SH-SY5Y (cell line): ENCODE measurements around the gene FAM13A.

Experiments
- GATA2 ChIP-seq: IDR thresholded peaks from 2 replicates; pipeline ENCODE4 v1.6.1; 2011; ENCODE audit warnings: mild to moderate bottlenecking, low read depth, low read length
- GATA3 ChIP-seq: IDR thresholded peaks from 2 replicates; pipeline ENCODE4 v1.6.1; 2011; ENCODE audit warnings: low read depth, mild to moderate bottlenecking, low read length, moderate library complexity

GRCh38 chr4:88758264-88758663 is 298.7 kb downstream of the FAM13A start:
- TF ChIP-seq GATA3 (no peak), GATA2 (no peak)
